ENCODE results near the gene HTR1B. TPM values are rescaled to one million over a fixed set of nuclear protein-coding genes. Genes with fewer than 3 reads are reported as not detected.

Gene HTR1B
- total RNA-seq, 1 experiment from 2014 or later, result not detected

GRCh38 chr6:77425216-77425615 is 38.1 kb downstream of the HTR1B start:
- CTCF ChIA-PET, result no interaction called here
- Mint-ChIP-seq H3K27me3 (ENCODE audit: unreplicated experiment) (no peaks in the 10 kb centered on the region), H3K4me1 (ENCODE audit: low read depth, unreplicated experiment) (no peaks in the 10 kb centered on the region), H3K27ac (ENCODE audit: unreplicated experiment) (no peak overlapping the region), H3K36me3 (ENCODE audit: insufficient read depth, unreplicated experiment) (no peaks in the 10 kb centered on the region), H3K9me3 (ENCODE audit: low read depth, unreplicated experiment) (peaks cover 2% of the 10 kb centered on the region), H3K4me3 (ENCODE audit: low read depth, unreplicated experiment) (no peak overlapping the region)
- intact Hi-C loops (cut with micrococcal nuclease; ENCODE audit: unreplicated experiment), result no loop called here
- DNase-seq, result no peak
- BruUV-seq (replicated peaks), result no TSS peak
- TF ChIP-seq CTCF (IDR thresholded peaks at IDR 0.05; ENCODE audit: unreplicated experiment), result no peak

GRCh38 chr6:77424761-77425160 is 38.5 kb downstream of the HTR1B start:
- H3K4me1 Mint-ChIP-seq (ENCODE audit: low read depth, unreplicated experiment), result no peaks in the 10 kb centered on the region
- no TSS peak for BruUV-seq (replicated peaks)
- DNase-seq, result no peak
- no peaks in the 10 kb centered on the region for H3K27me3 Mint-ChIP-seq (ENCODE audit: unreplicated experiment)
- CTCF ChIA-PET, result no interaction called here
- H3K27ac Mint-ChIP-seq (ENCODE audit: unreplicated experiment), result no peak overlapping the region
- H3K9me3 Mint-ChIP-seq (ENCODE audit: low read depth, unreplicated experiment), result peaks cover 2% of the 10 kb centered on the region
- H3K4me3 Mint-ChIP-seq (ENCODE audit: low read depth, unreplicated experiment), result no peak overlapping the region
- H3K36me3 Mint-ChIP-seq (ENCODE audit: insufficient read depth, unreplicated experiment), result no peaks in the 10 kb centered on the region
- no peak for TF ChIP-seq CTCF (IDR thresholded peaks at IDR 0.05; ENCODE audit: unreplicated experiment)
- intact Hi-C loops (cut with micrococcal nuclease; ENCODE audit: unreplicated experiment), result no loop called here

GRCh38 chr6:77416839-77417238 is 46.5 kb downstream of the HTR1B start:
- H3K27me3 Mint-ChIP-seq (ENCODE audit: unreplicated experiment), result no peaks in the 10 kb centered on the region
- TF ChIP-seq CTCF (IDR thresholded peaks at IDR 0.05; ENCODE audit: unreplicated experiment), result no peak
- H3K36me3 Mint-ChIP-seq (ENCODE audit: insufficient read depth, unreplicated experiment), result no peaks in the 10 kb centered on the region
- H3K27ac Mint-ChIP-seq (ENCODE audit: unreplicated experiment), result no peak overlapping the region
- no TSS peak for BruUV-seq (replicated peaks)
- H3K4me1 Mint-ChIP-seq (ENCODE audit: low read depth, unreplicated experiment), result peaks cover 11% of the 10 kb centered on the region
- DNase-seq, result no peak
- H3K4me3 Mint-ChIP-seq (ENCODE audit: low read depth, unreplicated experiment), result no peak overlapping the region
- CTCF ChIA-PET, result interaction anchor here (0.6 to 0.7 kb wide), 2 partner anchors 10 to 399 kb away, joined by 4 read pairs; no protein-coding TSS in a partner anchor
- intact Hi-C loops (cut with micrococcal nuclease; ENCODE audit: unreplicated experiment), result no loop called here
- H3K9me3 Mint-ChIP-seq (ENCODE audit: low read depth, unreplicated experiment), result no peaks in the 10 kb centered on the region

- intact Hi-C loops (cut with micrococcal nuclease; ENCODE audit: unreplicated experiment), result no loop called here
- Mint-ChIP-seq H3K9me3 (ENCODE audit: low read depth, unreplicated experiment) (no peaks in the 10 kb centered on the region), H3K27me3 (ENCODE audit: unreplicated experiment) (no peaks in the 10 kb centered on the region), H3K4me3 (ENCODE audit: low read depth, unreplicated experiment) (no peak overlapping the region), H3K4me1 (ENCODE audit: low read depth, unreplicated experiment) (peaks cover 11% of the 10 kb centered on the region), H3K36me3 (ENCODE audit: insufficient read depth, unreplicated experiment) (no peaks in the 10 kb centered on the region), H3K27ac (ENCODE audit: unreplicated experiment) (no peak overlapping the region)
- CTCF ChIA-PET, result no interaction called here
- DNase-seq, result no peak
- no TSS peak for BruUV-seq (replicated peaks)
- TF ChIP-seq CTCF (IDR thresholded peaks at IDR 0.05; ENCODE audit: unreplicated experiment), result no peak
These were observed 47.6 kb downstream of the HTR1B start for GRCh38 chr6:77415706-77416105.

Other genes starting within 250 kb of the HTR1B start
- gene MEI4, start 189.5 kb upstream of the HTR1B start, total RNA-seq (2022), result 0.07 and 0.09 TPM in 2 replicates